NCI-H1436 (cell line): Measurements from ENCODE around the gene ZDHHC20.

ENCODE experiments used
- DNase-seq: peaks from one replicate; lab custom pipeline; 2025; lab: John Stamatoyannopoulos, UW

The ZDHHC20 gene

GRCh38 chr13:21361123-21361522, 98.0 kb downstream of the ZDHHC20 start:
- no peak for DNase-seq

DNA sequence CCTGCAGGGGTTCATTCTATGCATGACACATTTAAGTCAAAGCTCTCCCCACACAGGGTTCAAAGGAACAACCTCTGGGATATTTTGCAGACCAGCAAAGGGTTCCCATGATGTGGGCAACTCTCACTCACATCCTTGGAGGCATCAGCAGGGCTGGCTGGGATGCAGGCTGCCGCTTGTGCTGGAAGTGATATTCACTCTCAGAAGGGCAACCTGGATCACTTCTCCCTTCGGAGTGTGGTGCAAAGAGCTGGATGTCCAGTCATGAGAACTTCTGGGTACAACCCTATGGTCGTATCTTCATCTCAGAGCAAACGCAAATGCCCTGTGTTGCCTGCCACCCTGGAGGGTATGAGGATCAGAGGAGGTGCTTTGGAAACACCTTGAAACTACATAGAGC, 98.6 kb downstream of the ZDHHC20 start:
- no peak for DNase-seq

DNA sequence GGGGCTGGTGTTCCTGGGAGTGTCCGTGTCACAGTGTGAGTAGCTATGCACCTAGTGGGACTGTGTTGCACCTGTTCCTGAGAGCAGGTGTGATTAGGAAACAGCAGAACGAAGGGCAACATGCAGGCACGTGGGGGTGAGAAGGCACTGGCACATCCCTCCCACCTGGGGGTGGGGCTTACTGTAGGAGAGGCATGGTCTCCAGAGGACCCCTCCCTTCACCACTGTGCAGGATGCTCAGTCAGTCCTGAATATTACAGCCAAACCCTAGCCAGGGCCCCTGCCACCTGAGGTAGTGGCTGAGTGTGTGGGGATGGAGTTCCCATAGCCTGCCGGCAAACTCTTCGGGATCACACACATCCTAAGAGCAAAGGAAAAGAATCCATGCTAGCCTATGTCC, 99.2 kb downstream of the ZDHHC20 start:
- DNase-seq = no peak

GRCh38 chr13:21355304-21355703, 103.8 kb downstream of the ZDHHC20 start:
- no peak for DNase-seq

- no peak for DNase-seq
These were observed 104.4 kb downstream of the ZDHHC20 start for GRCh38 chr13:21354721-21355120.

DNA sequence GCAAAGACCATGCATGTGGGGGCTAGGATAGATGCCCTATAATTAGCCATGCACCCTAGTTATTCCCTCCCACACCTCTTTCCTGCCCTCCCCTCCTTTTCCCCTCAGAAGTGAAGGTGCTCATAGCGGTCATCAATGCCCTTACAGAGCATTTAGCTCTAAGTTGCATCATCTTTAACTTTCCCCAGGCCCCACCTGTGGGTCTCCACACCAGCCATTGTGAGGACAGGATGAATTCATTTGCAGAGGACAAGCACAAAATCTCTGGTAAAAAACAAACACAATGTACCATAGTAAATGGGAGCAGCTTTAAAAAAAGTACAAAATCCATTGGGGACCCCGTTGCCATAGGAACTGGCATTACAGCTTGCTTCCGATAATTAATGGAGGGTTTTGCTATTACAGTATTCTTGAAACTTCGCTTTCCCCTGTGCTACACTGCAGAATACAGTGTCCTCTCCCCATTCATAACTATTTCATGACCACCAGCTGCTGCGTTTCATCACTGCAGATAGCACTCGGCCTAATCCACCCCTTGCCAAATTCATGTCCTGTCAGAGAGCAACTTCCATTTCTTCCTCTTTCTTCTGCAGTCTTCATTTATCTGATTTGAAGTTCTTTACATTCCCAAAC, 110.5 kb downstream of the ZDHHC20 start:
- DNase-seq = no peak

DNA sequence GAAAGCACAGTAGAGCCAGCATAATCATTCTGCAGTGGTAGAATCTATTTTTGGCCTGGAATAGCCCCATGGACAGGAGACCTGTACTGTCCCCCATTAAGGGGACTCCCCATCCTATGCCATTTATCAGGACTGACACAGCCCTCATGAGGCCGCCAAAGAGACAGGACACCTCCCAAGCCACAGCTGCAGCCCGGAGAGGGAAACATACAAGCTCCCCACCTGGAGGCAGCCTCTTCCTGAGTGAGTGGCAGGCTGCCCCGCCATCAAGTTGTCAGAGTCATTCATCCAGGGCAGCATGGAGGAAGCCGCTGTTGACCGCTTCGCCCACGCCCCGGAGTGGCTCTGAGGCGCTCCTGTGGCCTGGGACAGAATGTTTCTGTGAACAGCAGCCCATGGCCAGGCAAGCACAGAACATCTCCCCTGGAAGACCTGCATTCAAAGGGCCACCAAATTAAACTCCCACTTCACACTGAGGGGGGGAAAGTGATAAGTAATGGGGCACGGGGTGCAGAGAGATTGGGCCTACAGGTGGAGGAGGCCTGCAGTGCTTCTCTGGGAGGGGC, 111.3 kb downstream of the ZDHHC20 start:
- no peak for DNase-seq

GRCh38 chr13:21344662-21345176, 114.4 kb downstream of the ZDHHC20 start:
- DNase-seq = no peak

GRCh38 chr13:21343659-21344058, 115.4 kb downstream of the ZDHHC20 start:
- no peak for DNase-seq

- DNase-seq = no peak
These were observed 116.2 kb downstream of the ZDHHC20 start for GRCh38 chr13:21342699-21343442.

GRCh38 chr13:21341637-21342422, 117.3 kb downstream of the ZDHHC20 start:
- DNase-seq = no peak

GRCh38 chr13:21338639-21339278, 120.3 kb downstream of the ZDHHC20 start:
- no peak for DNase-seq

DNA sequence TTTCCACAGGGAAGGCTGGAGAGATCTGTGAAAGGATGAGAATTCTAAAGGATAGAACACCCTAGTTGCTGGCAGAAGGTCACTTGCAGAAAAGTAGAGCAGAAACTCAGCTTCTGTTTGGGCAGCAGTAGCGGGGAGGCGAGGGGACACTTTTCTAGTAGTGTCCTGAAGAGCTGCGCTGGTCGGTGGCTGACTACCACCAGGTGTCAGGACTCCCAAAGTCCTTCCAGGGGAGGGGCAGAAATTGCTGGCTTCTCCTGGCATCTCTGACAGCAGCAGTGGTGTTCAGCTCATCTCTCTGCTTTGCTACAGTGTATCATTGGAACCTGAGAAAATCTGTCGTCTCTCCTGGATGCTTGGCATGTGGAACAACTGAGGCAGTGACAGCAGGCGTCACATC, 120.9 kb downstream of the ZDHHC20 start:
- no peak for DNase-seq

- DNase-seq = no peak
These were observed 122.3 kb downstream of the ZDHHC20 start for GRCh38 chr13:21336609-21337349.

GRCh38 chr13:21333186-21333585, 125.9 kb downstream of the ZDHHC20 start:
- DNase-seq = no peak

DNA sequence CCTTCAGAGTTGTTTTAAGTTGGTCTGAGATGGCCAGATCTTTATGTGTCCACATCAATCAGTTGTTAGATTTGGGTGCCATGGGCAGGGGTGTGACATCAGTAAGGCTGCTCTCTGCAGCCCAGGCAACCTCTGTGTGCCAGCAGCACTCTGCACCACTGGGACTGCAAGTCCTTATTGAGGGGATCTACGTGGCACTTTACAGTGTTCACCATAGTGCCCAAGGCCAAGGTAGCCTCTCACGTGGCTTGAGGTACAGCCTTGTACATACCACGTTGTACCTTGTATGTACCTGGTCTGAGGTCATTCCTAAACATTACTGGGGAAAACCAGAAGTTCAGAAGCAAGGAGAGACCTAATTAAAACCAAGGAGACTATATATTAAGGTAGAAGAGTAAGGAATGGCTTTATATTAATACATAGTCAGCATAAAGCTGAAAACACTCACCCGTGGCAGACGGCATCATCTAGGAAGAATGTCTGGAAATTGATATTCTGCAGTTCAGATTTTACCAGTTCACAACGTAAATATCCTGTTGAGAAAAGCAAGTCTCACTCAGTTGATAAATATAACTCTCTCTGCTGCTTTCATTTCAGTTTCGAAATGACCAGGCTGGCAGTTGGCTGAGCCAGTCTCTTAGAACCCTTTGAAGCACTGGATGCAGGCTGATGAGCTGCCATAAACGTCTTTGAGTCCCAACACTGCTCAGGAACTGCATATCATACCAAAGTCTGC, 128.8 kb downstream of the ZDHHC20 start:
- DNase-seq = no peak

GRCh38 chr13:21328836-21329477, 130.1 kb downstream of the ZDHHC20 start:
- no peak for DNase-seq

- no peak for DNase-seq
These were observed 130.9 kb downstream of the ZDHHC20 start for GRCh38 chr13:21328201-21328600.

- DNase-seq = peak; percentile 1
These were observed 132.7 kb downstream of the ZDHHC20 start for GRCh38 chr13:21326155-21327031.
